Tibial nerve (tissue), 4 donors: Measurements from ENCODE around the gene MXI1. TPM values are rescaled to one million over a fixed set of nuclear protein-coding genes. Genes with fewer than 3 reads are reported as not detected.

Source experiments
- DNase-seq, 2 donors: peaks; one replicate each; pipeline ENCODE4 v3.0.0-alpha.2; 2019; ENCODE audit warnings: low spot score in 2 of 2
- H3K27ac ChIP-seq, 4 donors: fragments of 200-600 bp; sonication (generic) in 3 of 4; one replicate each; pipeline ENCODE4 v1.5.1; 2017 to 2019; ENCODE audit warnings: mild to moderate bottlenecking in 1 of 4
- H3K27me3 ChIP-seq, 2 donors: fragments of 200-600 bp; sonication (generic) in 1 of 2; one replicate each; pipeline versions ENCODE4 v1.5.1 to v1.6.0; 2017 to 2019
- H3K36me3 ChIP-seq, 3 donors: fragments of 200-600 bp; sonication (generic); one replicate each; pipeline ENCODE4 v1.5.1; 2018 to 2019
- H3K4me1 ChIP-seq, 4 donors: fragments of 200-600 bp; sonication (generic) in 3 of 4; one replicate each; pipeline ENCODE4 v1.5.1; 2017 to 2019
- H3K4me3 ChIP-seq, 4 donors: fragments of 200-600 bp; sonication (generic) in 3 of 4; one replicate each; pipeline ENCODE4 v1.5.1; 2017 to 2019; ENCODE audit warnings: mild to moderate bottlenecking in 1 of 4, moderate library complexity in 1 of 4
- H3K9me3 ChIP-seq, 4 donors: fragments of 200-600 bp; sonication (generic) in 3 of 4; one replicate each; pipeline ENCODE4 v1.5.1; 2017 to 2019
- EP300 ChIP-seq, 2 donors: sonication (generic); formaldehyde crosslinking; IDR thresholded peaks; one replicate each; pipeline ENCODE4 v1.6.1; 2017; ENCODE audit warnings: antibody characterized with exemption in 2 of 2, mild to moderate bottlenecking in 1 of 2
- POLR2A ChIP-seq, 2 donors: fragments of 450-650 bp; IDR thresholded peaks; one replicate each; pipeline ENCODE4 v1.6.1; 2017; ENCODE audit warnings: antibody characterized with exemption in 2 of 2, mild to moderate bottlenecking in 2 of 2, moderate library complexity in 2 of 2
- WGBS, 2 donors: methylation state at CpG; one replicate each; pipeline ENCODE4 v1.1.5; 2018; 5-methylcytosine and 5-hydroxymethylcytosine counted together
- total RNA-seq, 4 donors: library from RNA; depleted of rRNA; stranded (reverse); fragments of >200 nt; gene quantifications; one replicate each; pipeline ENCODE4 v1.1.0, GENCODE V29; 2016
- TF ChIP-seq, protein P1 (sequence below), 5 experiments: fragments of 200-600 bp in 3 of 5; fragments of 450-650 bp in 2 of 5; sonication (generic) in 3 of 5; IDR thresholded peaks; one replicate each; pipeline ENCODE4 v1.5.1; 2016 to 2019; ENCODE audit warnings: antibody characterized with exemption in 5 of 5, mild to moderate bottlenecking in 3 of 5, moderate library complexity in 2 of 5

MXI1 gene
- total RNA-seq, 4 donors from 2014 or later, result 103 to 131 (median 123) TPM

DNA sequence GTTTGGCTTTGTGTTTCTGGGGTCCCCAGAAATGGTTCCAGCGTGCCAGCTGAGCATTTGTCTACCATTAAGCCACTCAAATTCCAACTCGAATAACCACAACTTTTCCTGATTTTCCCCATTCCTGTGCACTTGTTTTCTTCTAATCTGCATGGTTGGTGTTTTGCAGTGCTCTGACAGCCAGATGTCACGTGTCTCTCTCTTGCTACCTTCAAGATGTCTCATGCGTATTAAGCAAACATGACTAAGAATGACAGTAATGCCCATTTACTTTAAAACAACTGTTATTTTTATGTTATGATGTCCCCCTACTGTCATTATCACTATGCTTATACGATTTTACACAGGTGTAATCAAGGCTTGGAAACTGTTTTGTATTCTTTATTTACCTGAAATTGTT, 35.2 kb upstream of the MXI1 start:
- H3K4me1 ChIP-seq, result peaks cover 0 to 15% (median 4%) of the 10 kb centered on the region in 4 donors
- H3K9me3 ChIP-seq, result no peaks in the 10 kb centered on the region
- no peak for DNase-seq
- WGBS, 2 donors, result 78 to 79% methylated on average over 5 of the region's 5 CpGs
- peaks cover 0 to 39% of the 10 kb centered on the region in 2 donors for H3K27me3 ChIP-seq
- H3K36me3 ChIP-seq, result no peaks in the 10 kb centered on the region
- no peak overlapping the region for H3K4me3 ChIP-seq
- TF ChIP-seq POLR2A (IDR thresholded peaks at IDR 0.05) (no peak), EP300 (IDR thresholded peaks at IDR 0.05) (no peak)
- TF ChIP-seq, protein P1, sequence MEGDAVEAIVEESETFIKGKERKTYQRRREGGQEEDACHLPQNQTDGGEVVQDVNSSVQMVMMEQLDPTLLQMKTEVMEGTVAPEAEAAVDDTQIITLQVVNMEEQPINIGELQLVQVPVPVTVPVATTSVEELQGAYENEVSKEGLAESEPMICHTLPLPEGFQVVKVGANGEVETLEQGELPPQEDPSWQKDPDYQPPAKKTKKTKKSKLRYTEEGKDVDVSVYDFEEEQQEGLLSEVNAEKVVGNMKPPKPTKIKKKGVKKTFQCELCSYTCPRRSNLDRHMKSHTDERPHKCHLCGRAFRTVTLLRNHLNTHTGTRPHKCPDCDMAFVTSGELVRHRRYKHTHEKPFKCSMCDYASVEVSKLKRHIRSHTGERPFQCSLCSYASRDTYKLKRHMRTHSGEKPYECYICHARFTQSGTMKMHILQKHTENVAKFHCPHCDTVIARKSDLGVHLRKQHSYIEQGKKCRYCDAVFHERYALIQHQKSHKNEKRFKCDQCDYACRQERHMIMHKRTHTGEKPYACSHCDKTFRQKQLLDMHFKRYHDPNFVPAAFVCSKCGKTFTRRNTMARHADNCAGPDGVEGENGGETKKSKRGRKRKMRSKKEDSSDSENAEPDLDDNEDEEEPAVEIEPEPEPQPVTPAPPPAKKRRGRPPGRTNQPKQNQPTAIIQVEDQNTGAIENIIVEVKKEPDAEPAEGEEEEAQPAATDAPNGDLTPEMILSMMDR (IDR thresholded peaks at IDR 0.05), result no peak
- no peak overlapping the region for H3K27ac ChIP-seq

DNA sequence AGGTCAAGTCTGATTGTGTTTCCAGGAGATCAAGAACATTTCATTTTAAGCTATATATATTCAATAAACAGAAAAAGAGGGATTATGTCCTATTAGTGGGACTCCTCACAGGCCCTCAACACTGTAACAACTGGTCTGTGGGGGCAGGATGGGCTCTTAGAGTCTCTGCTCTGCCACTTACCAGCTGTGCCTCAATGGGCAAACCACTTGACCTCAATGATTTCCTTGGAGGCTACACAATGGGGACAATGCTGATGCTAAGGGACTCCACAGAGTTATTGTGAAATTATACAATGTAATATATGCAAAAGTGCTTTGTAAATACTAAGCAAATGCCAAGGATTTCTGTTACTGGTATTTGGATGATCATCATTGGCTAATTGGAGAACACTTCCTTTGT, 33.2 kb upstream of the MXI1 start:
- no peak overlapping the region for H3K27ac ChIP-seq
- no peak for TF ChIP-seq POLR2A (IDR thresholded peaks at IDR 0.05)
- TF ChIP-seq, protein P1 (IDR thresholded peaks at IDR 0.05), result no peak
- no peak for TF ChIP-seq EP300 (IDR thresholded peaks at IDR 0.05)
- H3K9me3 ChIP-seq, result no peaks in the 10 kb centered on the region
- H3K27me3 ChIP-seq, result peaks cover 0 to 19% of the 10 kb centered on the region in 2 donors
- H3K4me1 ChIP-seq, result peaks cover 0 to 11% (median 0%) of the 10 kb centered on the region in 4 donors
- no peaks in the 10 kb centered on the region for H3K36me3 ChIP-seq
- H3K4me3 ChIP-seq, result no peak overlapping the region
- no peak for DNase-seq

- TF ChIP-seq EP300 (IDR thresholded peaks at IDR 0.05) (no peak), POLR2A (IDR thresholded peaks at IDR 0.05) (no peak)
- TF ChIP-seq, protein P1 (IDR thresholded peaks at IDR 0.05), result no peak
- Histone ChIP-seq H3K36me3 (no peaks in the 10 kb centered on the region), H3K27ac (no peak overlapping the region), H3K4me1 (peaks cover 0 to 11% (median 0%) of the 10 kb centered on the region in 4 donors), H3K4me3 (no peak overlapping the region), H3K27me3 (peaks cover 0 to 14% of the 10 kb centered on the region in 2 donors), H3K9me3 (no peaks in the 10 kb centered on the region)
- 90 to 94% methylated on average over 5 of the region's 5 CpGs for WGBS, 2 donors
- DNase-seq, result no peak
These were observed 32.6 kb upstream of the MXI1 start for GRCh38 chr10:110174816-110175215.

- Histone ChIP-seq H3K4me3 (no peak overlapping the region), H3K27me3 (peaks cover 0 to 8% of the 10 kb centered on the region in 2 donors), H3K4me1 (peaks cover 0 to 7% (median 0%) of the 10 kb centered on the region in 4 donors), H3K36me3 (no peaks in the 10 kb centered on the region), H3K9me3 (no peaks in the 10 kb centered on the region), H3K27ac (no peak overlapping the region)
- DNase-seq, result no peak
- TF ChIP-seq POLR2A (IDR thresholded peaks at IDR 0.05) (no peak), EP300 (IDR thresholded peaks at IDR 0.05) (no peak)
- TF ChIP-seq, protein P1 (IDR thresholded peaks at IDR 0.05), result no peak
- 73 to 86% methylated on average over 2 of the region's 2 CpGs for WGBS, 2 donors
These were observed 32.0 kb upstream of the MXI1 start for GRCh38 chr10:110175406-110175805.

DNA sequence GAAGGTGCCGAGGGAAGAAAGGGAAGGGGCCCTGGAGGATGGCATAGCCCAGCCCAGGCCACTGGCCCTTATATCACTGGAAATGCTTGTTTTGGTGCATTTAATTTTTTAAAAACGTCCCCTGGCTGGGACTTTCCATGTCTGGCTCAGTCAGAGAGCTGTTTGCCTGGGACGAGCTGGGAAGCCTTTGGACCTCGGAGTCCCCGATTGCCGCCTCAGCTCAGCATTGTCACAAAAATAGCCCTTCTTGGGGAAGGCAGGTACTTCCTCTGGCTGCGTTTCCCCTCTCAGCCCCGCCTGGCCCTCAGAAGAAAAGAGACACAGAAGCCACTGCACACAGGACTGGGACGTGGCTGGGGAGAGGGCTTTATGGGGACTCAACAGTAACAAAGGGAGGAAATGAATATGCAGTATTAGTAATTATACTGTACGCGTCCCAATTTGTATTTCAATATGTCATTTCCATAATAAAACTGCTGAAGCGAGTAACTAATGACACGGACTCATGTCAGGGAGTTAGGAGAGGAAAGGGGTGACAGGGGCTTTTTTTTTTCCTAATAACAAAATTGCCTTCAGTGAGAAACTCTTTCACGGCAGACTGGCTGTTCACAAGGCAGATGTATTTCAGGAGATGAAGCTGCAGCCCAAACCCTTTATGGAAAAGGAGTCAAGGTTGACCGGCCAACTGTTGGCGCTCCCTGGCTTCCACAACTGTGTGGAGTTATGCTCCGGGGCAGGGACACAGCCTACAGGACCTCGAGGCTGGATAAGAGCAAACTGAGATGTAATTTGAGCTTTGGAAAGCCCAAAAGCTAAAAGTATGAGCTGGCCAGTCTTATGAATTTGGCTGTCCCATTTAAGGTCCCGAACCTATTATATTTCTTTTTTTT, 31.0 kb upstream of the MXI1 start:
- no peaks in the 10 kb centered on the region for H3K9me3 ChIP-seq
- H3K36me3 ChIP-seq, result no peaks in the 10 kb centered on the region
- no peak for TF ChIP-seq POLR2A (IDR thresholded peaks at IDR 0.05)
- TF ChIP-seq, protein P1 (IDR thresholded peaks at IDR 0.05), result no peak
- TF ChIP-seq EP300 (IDR thresholded peaks at IDR 0.05), result no peak
- WGBS, 2 donors, result 50 to 52% methylated on average over 19 of the region's 19 CpGs
- H3K4me3 ChIP-seq, result no peak overlapping the region
- no peak for DNase-seq
- peaks cover 0 to 3% of the 10 kb centered on the region in 2 donors for H3K27me3 ChIP-seq
- no peak overlapping the region for H3K27ac ChIP-seq
- no peaks in the 10 kb centered on the region for H3K4me1 ChIP-seq
